ENCODE measurements around the gene RSF1. TPM values are rescaled to one million over a fixed set of nuclear protein-coding genes. Genes with fewer than 3 reads are reported as not detected.
A peak's percentile ranks its signal among the peaks of the same experiment; 100 is the strongest.

RSF1 gene
- total and polyA plus RNA-seq, 2 experiments from 2014 or later: 68.9 to 81.7 TPM

GRCh38 chr11:77677138-77677537 lies 143.4 kb downstream of the RSF1 start:
- DNase-seq (ENCODE audit: low read depth in 1 of 2, low spot score in 1 of 2): no peak
- H3K36me3 ChIP-seq: peaks cover 76% of the 10 kb centered on the region
- TF ChIP-seq CTCF (IDR thresholded peaks at IDR 0.05; ENCODE audit: low read depth, low read length): no peak
- H3K4me1 ChIP-seq (ENCODE audit: low read depth): no peaks in the 10 kb centered on the region
- H3K4me3 ChIP-seq: no peak overlapping the region
- H3K27me3 ChIP-seq: no peaks in the 10 kb centered on the region
- H3K27ac ChIP-seq: no peak overlapping the region
- H3K9me3 ChIP-seq (ENCODE audit: low read depth): no peaks in the 10 kb centered on the region

- no peaks in the 10 kb centered on the region for H3K9me3 ChIP-seq (ENCODE audit: low read depth)
Measured at GRCh38 chr11:77672264-77672663, 148.3 kb downstream of the RSF1 start.

GRCh38 chr11:77669848-77670511 lies 150.5 kb downstream of the RSF1 start:
- DNase-seq (ENCODE audit: low read depth in 1 of 2, low spot score in 1 of 2): peak in 1 of 2 donors; percentile 18
- Histone ChIP-seq H3K36me3 (peaks cover 70% of the 10 kb centered on the region), H3K27me3 (no peaks in the 10 kb centered on the region), H3K27ac (no peak overlapping the region), H3K4me1 (ENCODE audit: low read depth) (no peaks in the 10 kb centered on the region), H3K9me3 (ENCODE audit: low read depth) (no peaks in the 10 kb centered on the region), H3K4me3 (no peak overlapping the region)
- TF ChIP-seq CTCF (IDR thresholded peaks at IDR 0.05; ENCODE audit: low read depth, low read length): no peak

More at GRCh38 chr11:77672264-77672663, 148.3 kb downstream of the RSF1 start:
- Histone ChIP-seq H3K4me1 (ENCODE audit: low read depth) (no peaks in the 10 kb centered on the region), H3K27ac (no peak overlapping the region), H3K36me3 (peaks cover 81% of the 10 kb centered on the region), H3K4me3 (no peak overlapping the region), H3K27me3 (no peaks in the 10 kb centered on the region)
- peak in 1 of 2 donors; percentile 96 for DNase-seq (ENCODE audit: low read depth in 1 of 2, low spot score in 1 of 2)
- no peak for TF ChIP-seq CTCF (IDR thresholded peaks at IDR 0.05; ENCODE audit: low read depth, low read length)

- TF ChIP-seq CTCF (IDR thresholded peaks at IDR 0.05; ENCODE audit: low read depth, low read length): no peak
- no peak overlapping the region for H3K27ac ChIP-seq
- H3K4me3 ChIP-seq: no peak overlapping the region
- no peaks in the 10 kb centered on the region for H3K9me3 ChIP-seq (ENCODE audit: low read depth)
- H3K4me1 ChIP-seq (ENCODE audit: low read depth): no peaks in the 10 kb centered on the region
- no peaks in the 10 kb centered on the region for H3K27me3 ChIP-seq
- DNase-seq (ENCODE audit: low read depth in 1 of 2, low spot score in 1 of 2): no peak
- peaks cover 64% of the 10 kb centered on the region for H3K36me3 ChIP-seq
Measured at GRCh38 chr11:77668760-77669159, 151.8 kb downstream of the RSF1 start.

- H3K9me3 ChIP-seq (ENCODE audit: low read depth): no peaks in the 10 kb centered on the region
- no peaks in the 10 kb centered on the region for H3K27me3 ChIP-seq
- peaks cover 43% of the 10 kb centered on the region for H3K36me3 ChIP-seq
- no peaks in the 10 kb centered on the region for H3K4me1 ChIP-seq (ENCODE audit: low read depth)
- DNase-seq (ENCODE audit: low read depth in 1 of 2, low spot score in 1 of 2): no peak
- TF ChIP-seq CTCF (IDR thresholded peaks at IDR 0.05; ENCODE audit: low read depth, low read length): no peak
- H3K4me3 ChIP-seq: no peak overlapping the region
- H3K27ac ChIP-seq: no peak overlapping the region
Measured at GRCh38 chr11:77665240-77665965, 155.1 kb downstream of the RSF1 start.

Measured in cardiac muscle cell (in vitro differentiated cells and primary cell).